H1 (cell line): ENCODE results near the gene C2CD2L. TPM values are rescaled to one million over a fixed set of nuclear protein-coding genes. Genes with fewer than 3 reads are reported as not detected.

ENCODE experiments used
- POLR2AphosphoS5 ChIP-seq: IDR thresholded peaks from 2 replicates; pipeline ENCODE4 v1.6.1; 2011; ENCODE audit warnings: low read depth, low read length
- TEAD4 ChIP-seq: IDR thresholded peaks from 2 replicates; pipeline ENCODE4 v1.6.1; 2012; ENCODE audit warnings: low read depth, low read length, inconsistent platforms, mixed read lengths
- polyA plus RNA-seq, 7 experiments: library from polyadenylated mRNA; depleted of rRNA in 3 of 7; stranded (reverse) in 5 of 7; unstranded in 2 of 7; fragments of >200 nt in 5 of 7; fragments of 200-250 nt in 2 of 7; gene quantifications; 1 replicate in 5 of 7; 2 replicates in 1 of 7; 4 replicates in 1 of 7; pipeline versions ENCODE4 v1.2.1 to v1.2.3, GENCODE V29; 2011 to 2013; ENCODE audit warnings: missing spikeins in 2 of 7, mixed read lengths in 2 of 7
- total RNA-seq: library from RNA; stranded (reverse); fragmentation: NEBNext Ultra II Directional; extraction: Animal tissue kit (Norgen Biotek cat#: 25700); gene quantifications from 2 replicates; pipeline ENCODE4 v1.2.1, GENCODE V29; 2021
- TF ChIP-seq, protein P1 (sequence below): IDR thresholded peaks from 2 replicates; pipeline ENCODE4 v1.6.1; 2012; ENCODE audit warnings: low read length, inconsistent platforms

C2CD2L gene
- total and polyA plus RNA-seq, 2 of the 8 experiments (the other 6 are each of a cell fraction or from before 2014, with no cell fraction given): 2.5 to 4.0 TPM

DNA sequence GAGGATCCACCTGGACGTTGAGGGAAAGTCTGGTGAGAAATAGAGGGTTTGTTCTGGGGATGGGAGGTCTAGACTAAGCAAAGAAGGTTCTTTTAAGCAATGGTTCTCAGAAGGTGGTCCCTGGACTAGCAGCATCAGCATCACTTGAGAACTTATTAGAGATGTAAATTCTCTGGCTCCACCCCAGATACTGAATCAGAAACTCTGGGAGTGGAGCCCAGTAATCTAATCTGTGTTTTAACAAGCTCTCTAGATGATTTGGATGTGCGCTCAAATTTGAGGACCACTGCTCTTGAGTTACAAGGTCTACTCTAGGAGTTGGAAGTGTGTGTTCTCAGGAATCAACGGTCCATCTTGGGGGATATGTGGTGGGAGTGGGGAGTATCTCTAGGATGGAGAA, 38.4 kb downstream of the C2CD2L start (continued):
- TF ChIP-seq, protein P1, sequence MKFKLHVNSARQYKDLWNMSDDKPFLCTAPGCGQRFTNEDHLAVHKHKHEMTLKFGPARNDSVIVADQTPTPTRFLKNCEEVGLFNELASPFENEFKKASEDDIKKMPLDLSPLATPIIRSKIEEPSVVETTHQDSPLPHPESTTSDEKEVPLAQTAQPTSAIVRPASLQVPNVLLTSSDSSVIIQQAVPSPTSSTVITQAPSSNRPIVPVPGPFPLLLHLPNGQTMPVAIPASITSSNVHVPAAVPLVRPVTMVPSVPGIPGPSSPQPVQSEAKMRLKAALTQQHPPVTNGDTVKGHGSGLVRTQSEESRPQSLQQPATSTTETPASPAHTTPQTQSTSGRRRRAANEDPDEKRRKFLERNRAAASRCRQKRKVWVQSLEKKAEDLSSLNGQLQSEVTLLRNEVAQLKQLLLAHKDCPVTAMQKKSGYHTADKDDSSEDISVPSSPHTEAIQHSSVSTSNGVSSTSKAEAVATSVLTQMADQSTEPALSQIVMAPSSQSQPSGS: no peak
- no peak for TF ChIP-seq TEAD4
- no peak for TF ChIP-seq POLR2AphosphoS5
